K562 (cell line): ENCODE data around the gene MACF1. TPM values are rescaled to one million over a fixed set of nuclear protein-coding genes. Genes with fewer than 3 reads are reported as not detected.

Experiments
- BCOR ChIP-seq: fragments of 450-650 bp; IDR thresholded peaks from 2 replicates; pipeline ENCODE4 v1.6.1; 2016
- KDM1A ChIP-seq, 2 experiments: fragments of 450-650 bp; IDR thresholded peaks; 2 replicates each; pipeline ENCODE4 v1.6.1; 2016; ENCODE audit warnings: mild to moderate bottlenecking in 2 of 2
- L3MBTL2 ChIP-seq: fragments of 450-650 bp; IDR thresholded peaks from 2 replicates; pipeline ENCODE4 v1.6.1; 2016; ENCODE audit warnings: mild to moderate bottlenecking, moderate library complexity
- MYBL2 ChIP-seq, 2 experiments: fragments of 450-650 bp in 1 of 2; sonication (generic) in 1 of 2; formaldehyde crosslinking in 1 of 2; IDR thresholded peaks; 2 replicates each; pipeline versions ENCODE4 v1.6.1 to v1.8.1; 2017 to 2022; ENCODE audit warnings: borderline replicate concordance in 1 of 2, inconsistent platforms in 1 of 2, low read depth in 1 of 2, mild to moderate bottlenecking in 1 of 2, missing genetic modification reagents in 1 of 2, moderate library complexity in 1 of 2
- RBM39 ChIP-seq: fragments of 200-400 bp; formaldehyde crosslinking; optimal IDR thresholded peaks from 2 replicates; pipeline ENCODE3; 2018; ENCODE audit warnings: low read depth, low read length
- RUNX1 ChIP-seq: sonication (generic); IDR thresholded peaks from 2 replicates; pipeline ENCODE4 v1.6.1; 2016; ENCODE audit warnings: antibody characterized with exemption, low read depth
- SMAD1 ChIP-seq: fragments of 150-350 bp; IDR thresholded peaks from 2 replicates; pipeline ENCODE4 v1.6.1; 2014; ENCODE audit warnings: low read length, low read depth; ENCODE audit not compliant: partially characterized antibody
- SMAD4 ChIP-seq: fragments of 250-450 bp; sonication (Bioruptor Pico); conservative IDR thresholded peaks from 2 replicates; pipeline ENCODE4 v1.8.0; 2021; ENCODE audit warnings: inconsistent platforms, mild to moderate bottlenecking, moderate library complexity
- SOX6 ChIP-seq: fragments of 450-650 bp; IDR thresholded peaks from 2 replicates; pipeline ENCODE4 v1.6.1; 2014; ENCODE audit warnings: mild to moderate bottlenecking
- TARDBP ChIP-seq: fragments of 450-650 bp; IDR thresholded peaks from 2 replicates; pipeline ENCODE4 v1.6.1; 2016
- THRAP3 ChIP-seq: fragments of 450-650 bp; IDR thresholded peaks from 2 replicates; pipeline ENCODE4 v1.6.1; 2016; ENCODE audit warnings: mild to moderate bottlenecking, inconsistent platforms, borderline replicate concordance
- TRIM28 ChIP-seq: fragments of 450-650 bp; IDR thresholded peaks from 2 replicates; pipeline ENCODE4 v1.6.1; 2017
- WHSC1 ChIP-seq: IDR thresholded peaks from one replicate; pipeline ENCODE4 v1.6.1; 2012; ENCODE audit warnings: low read length, control low read depth, inconsistent platforms
- ZNF24 ChIP-seq: fragments of 450-650 bp; IDR thresholded peaks from 2 replicates; pipeline ENCODE4 v1.6.1; 2016
- ZNF57 ChIP-seq: fragments of 450-650 bp; formaldehyde crosslinking; IDR thresholded peaks from 2 replicates; pipeline ENCODE4 v1.4.0; 2020; ENCODE audit warnings: mild to moderate bottlenecking, moderate library complexity
- polyA plus RNA-seq, 8 experiments: library from polyadenylated mRNA; depleted of rRNA in 4 of 8; stranded (reverse) in 5 of 8; unstranded in 3 of 8; fragments of >200 nt; fragmentation: Nextera tagmentation in 2 of 8; fragmentation: Illumina TruSeq in 1 of 8; extraction: Ambion mirVana in 2 of 8; extraction: Trizol in 1 of 8; gene quantifications; 2 replicates each; pipeline versions ENCODE4 v1.2.1 to v1.2.3, GENCODE V29; 2011 to 2014; ENCODE audit warnings: inconsistent platforms in 1 of 8, missing spikeins in 1 of 8
- total RNA-seq, 7 experiments: library from RNA; depleted of rRNA in 6 of 7; stranded (reverse); fragments of >200 nt in 6 of 7; fragmentation: Illumina TruSeq in 2 of 7; extraction: Trizol in 2 of 7; gene quantifications; 2 replicates each; pipeline versions ENCODE4 v1.2.1 to v1.2.3, GENCODE V29; 2011 to 2021; ENCODE audit warnings: low replicate concordance in 1 of 7
- TF ChIP-seq, protein P1 (sequence below), 2 experiments: fragments of 450-650 bp; IDR thresholded peaks; 2 replicates each; pipeline ENCODE4 v1.6.1; 2016; ENCODE audit warnings: mild to moderate bottlenecking in 2 of 2, borderline replicate concordance in 1 of 2, low read depth in 1 of 2, moderate library complexity in 1 of 2
- TF ChIP-seq, protein P2 (sequence below): fragments of 450-650 bp; IDR thresholded peaks from 2 replicates; pipeline ENCODE4 v1.6.1; 2016; ENCODE audit warnings: missing biosample characterization, missing genetic modification characterization
- TF ChIP-seq, protein P3 (sequence below): fragments of 450-650 bp; IDR thresholded peaks from 2 replicates; pipeline ENCODE4 v1.6.1; 2016; ENCODE audit warnings: low read depth, mild to moderate bottlenecking, moderate library complexity
- TF ChIP-seq, protein P4 (sequence below): fragments of 250-450 bp; sonication (Bioruptor Pico); IDR thresholded peaks from 2 replicates; pipeline ENCODE4 v1.5.0; 2021

Gene MACF1
- total and polyA plus RNA-seq, 9 of the 15 experiments (the other 6 are each of a cell fraction or from before 2014, with no cell fraction given), result 13.2 to 232 (median 112) TPM

DNA sequence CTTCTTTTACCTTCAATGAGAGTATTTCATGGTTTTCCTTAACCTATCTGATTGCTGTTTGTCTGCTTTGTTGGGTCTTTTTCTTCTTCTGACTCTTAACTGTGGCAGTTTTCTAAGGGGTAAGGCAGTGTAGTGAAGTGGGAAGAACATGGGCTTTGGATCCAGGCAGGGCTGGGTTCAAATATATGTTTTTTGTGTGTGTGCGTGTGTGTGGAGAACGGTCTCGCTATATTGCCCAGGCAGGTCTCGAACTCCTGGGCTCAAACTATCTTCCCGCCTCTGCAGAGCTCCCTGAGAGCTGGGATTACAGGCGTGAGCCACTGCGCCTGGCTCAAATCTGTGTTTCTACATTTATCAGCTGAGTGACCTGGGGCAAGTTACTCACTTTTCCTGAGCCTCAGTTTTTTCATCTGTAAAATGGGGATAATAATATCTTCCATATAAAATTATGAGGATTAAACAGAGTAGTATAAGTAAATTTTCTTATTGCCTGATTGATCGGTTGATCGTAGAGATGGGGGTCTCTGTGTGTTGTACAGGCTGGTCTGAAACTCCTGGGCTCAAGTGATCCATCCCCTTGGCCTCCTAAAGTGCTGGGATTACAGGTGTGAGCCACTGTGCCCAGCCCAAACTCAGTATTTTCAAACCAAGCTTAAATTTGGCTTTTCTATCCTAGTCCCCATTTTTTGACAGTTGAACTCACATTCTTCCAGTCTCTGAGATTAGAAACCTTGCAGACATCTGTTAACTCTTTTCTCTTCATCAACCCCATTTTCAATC is 36.0 kb upstream of the MACF1 start (continued):
- TF ChIP-seq, protein P1, sequence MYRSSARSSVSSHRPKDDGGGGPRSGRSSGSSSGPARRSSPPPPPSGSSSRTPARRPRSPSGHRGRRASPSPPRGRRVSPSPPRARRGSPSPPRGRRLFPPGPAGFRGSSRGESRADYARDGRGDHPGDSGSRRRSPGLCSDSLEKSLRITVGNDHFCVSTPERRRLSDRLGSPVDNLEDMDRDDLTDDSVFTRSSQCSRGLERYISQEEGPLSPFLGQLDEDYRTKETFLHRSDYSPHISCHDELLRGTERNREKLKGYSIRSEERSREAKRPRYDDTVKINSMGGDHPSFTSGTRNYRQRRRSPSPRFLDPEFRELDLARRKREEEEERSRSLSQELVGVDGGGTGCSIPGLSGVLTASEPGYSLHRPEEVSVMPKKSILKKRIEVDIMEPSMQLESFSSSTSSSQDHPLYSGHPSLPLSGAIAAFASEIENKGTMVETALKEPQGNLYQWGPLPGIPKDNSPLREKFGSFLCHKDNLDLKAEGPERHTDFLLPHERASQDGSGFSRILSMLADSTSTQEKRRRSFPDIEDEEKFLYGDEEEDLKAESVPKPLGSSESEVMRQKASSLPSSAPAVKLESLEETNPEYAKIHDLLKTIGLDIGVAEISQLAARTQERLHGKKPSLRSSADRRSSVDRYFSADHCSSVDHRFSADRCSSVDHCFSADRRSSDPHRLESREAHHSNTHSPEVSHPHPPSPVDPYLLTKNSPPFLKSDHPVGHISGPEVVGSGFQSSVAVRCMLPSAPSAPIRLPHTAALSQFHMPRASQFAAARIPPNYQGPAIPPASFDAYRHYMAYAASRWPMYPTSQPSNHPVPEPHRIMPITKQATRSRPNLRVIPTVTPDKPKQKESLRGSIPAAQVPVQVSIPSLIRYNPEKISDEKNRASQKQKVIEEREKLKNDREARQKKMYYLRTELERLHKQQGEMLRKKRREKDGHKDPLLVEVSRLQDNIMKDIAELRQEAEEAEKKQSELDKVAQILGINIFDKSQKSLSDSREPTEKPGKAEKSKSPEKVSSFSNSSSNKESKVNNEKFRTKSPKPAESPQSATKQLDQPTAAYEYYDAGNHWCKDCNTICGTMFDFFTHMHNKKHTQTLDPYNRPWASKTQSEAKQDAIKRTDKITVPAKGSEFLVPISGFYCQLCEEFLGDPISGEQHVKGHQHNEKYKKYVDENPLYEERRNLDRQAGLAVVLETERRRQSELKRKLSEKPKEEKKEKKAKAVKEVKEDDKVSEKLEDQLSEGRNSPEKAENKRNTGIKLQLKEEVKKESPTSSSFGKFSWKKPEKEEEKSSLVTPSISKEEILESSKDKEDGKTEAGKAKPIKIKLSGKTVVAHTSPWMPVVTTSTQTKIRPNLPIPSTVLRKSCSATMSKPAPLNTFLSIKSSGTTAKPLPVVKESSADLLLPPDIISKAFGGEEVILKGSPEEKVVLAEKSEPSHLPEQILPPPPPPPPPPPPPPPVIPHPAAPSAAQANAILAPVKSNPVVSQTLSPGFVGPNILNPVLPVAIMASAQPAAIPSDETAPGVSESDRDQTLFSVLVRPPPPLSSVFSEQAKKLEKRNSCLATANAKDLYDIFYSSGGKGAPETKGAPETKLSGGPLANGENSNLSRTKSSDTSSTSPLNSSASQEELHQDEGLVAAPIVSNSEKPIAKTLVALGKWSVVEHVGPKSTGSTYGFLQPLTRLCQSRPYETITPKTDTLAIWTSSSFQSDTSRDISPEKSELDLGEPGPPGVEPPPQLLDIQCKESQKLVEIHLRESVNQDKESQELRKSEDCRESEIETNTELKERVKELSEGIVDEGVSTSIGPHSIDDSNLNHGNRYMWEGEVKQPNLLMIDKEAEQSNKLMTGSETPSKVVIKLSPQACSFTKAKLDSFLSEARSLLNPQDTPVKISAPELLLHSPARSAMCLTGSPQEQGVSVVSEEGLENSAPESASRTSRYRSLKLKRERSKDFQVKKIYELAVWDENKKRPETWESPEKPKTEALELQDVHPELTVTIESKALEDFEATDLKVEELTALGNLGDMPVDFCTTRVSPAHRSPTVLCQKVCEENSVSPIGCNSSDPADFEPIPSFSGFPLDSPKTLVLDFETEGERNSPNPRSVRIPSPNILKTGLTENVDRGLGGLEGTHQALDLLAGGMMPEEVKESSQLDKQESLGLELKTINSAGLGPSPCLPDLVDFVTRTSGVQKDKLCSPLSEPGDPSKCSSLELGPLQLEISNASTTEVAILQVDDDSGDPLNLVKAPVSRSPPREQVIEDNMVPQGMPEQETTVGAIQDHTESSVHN (IDR thresholded peaks at IDR 0.05; ENCODE audit: borderline replicate concordance in 1 of 2, low read depth in 1 of 2), result no peak
- TF ChIP-seq RUNX1 (no peak), L3MBTL2 (no peak), ZNF24 (peak; percentile 49; the same call in 1 of the 2 replicates), SOX6 (no peak), TARDBP (no peak), KDM1A (IDR thresholded peaks at IDR 0.05) (peak; percentile 98 to 99), TRIM28 (no peak), SMAD1 (no peak), THRAP3 (0 out of 2 replicates have a peak, but pooled peaks have one; percentile 65), SMAD4 (CRISPR knock-in tag) (no peak; the same call in 1 of the 2 replicates), RBM39 (no peak), ZNF57 (no peak), BCOR (peak; percentile 100), WHSC1 (no peak), MYBL2 (IDR thresholded peaks at IDR 0.05; ENCODE audit: low read depth) (0 out of 2 replicates have a peak, but pooled peaks have one; percentile 27), MYBL2 (CRISPR knock-in tag; IDR thresholded peaks at IDR 0.05; ENCODE audit: borderline replicate concordance) (no peak)
- TF ChIP-seq, protein P2, sequence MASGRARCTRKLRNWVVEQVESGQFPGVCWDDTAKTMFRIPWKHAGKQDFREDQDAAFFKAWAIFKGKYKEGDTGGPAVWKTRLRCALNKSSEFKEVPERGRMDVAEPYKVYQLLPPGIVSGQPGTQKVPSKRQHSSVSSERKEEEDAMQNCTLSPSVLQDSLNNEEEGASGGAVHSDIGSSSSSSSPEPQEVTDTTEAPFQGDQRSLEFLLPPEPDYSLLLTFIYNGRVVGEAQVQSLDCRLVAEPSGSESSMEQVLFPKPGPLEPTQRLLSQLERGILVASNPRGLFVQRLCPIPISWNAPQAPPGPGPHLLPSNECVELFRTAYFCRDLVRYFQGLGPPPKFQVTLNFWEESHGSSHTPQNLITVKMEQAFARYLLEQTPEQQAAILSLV (tag), result peak; percentile 31; the same call in 1 of the 2 replicates
- TF ChIP-seq, protein P3, sequence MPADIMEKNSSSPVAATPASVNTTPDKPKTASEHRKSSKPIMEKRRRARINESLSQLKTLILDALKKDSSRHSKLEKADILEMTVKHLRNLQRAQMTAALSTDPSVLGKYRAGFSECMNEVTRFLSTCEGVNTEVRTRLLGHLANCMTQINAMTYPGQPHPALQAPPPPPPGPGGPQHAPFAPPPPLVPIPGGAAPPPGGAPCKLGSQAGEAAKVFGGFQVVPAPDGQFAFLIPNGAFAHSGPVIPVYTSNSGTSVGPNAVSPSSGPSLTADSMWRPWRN, result no peak
- TF ChIP-seq, protein P4, sequence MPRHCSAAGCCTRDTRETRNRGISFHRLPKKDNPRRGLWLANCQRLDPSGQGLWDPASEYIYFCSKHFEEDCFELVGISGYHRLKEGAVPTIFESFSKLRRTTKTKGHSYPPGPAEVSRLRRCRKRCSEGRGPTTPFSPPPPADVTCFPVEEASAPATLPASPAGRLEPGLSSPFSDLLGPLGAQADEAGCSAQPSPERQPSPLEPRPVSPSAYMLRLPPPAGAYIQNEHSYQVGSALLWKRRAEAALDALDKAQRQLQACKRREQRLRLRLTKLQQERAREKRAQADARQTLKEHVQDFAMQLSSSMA (CRISPR knock-in tag), result no peak
